Esophagus muscularis mucosa (tissue), 4 donors: Measurements from ENCODE around the gene RPL7A. TPM values are rescaled to one million over a fixed set of nuclear protein-coding genes. Genes with fewer than 3 reads are reported as not detected.

Experiments
- DNase-seq: peaks from one replicate; pipeline ENCODE4 v3.0.0-alpha.2; 2017; ENCODE audit errors: extremely low spot score
- H3K27ac ChIP-seq, 4 donors: fragments of 200-600 bp; sonication (generic); replicated peaks in 1 of 4; 1 replicate in 3 of 4; 2 replicates in 1 of 4; pipeline ENCODE4 v1.5.1; 2016 to 2019; ENCODE audit warnings: mild to moderate bottlenecking in 1 of 4
- H3K27me3 ChIP-seq, 4 donors: fragments of 200-600 bp; sonication (generic); one replicate each; pipeline versions ENCODE4 v1.5.1 to v1.6.0; 2016 to 2019
- H3K36me3 ChIP-seq, 4 donors: fragments of 200-600 bp; sonication (generic); one replicate each; pipeline ENCODE4 v1.5.1; 2016 to 2019
- H3K4me1 ChIP-seq, 4 donors: fragments of 200-600 bp; sonication (generic); one replicate each; pipeline ENCODE4 v1.5.1; 2016 to 2019
- H3K4me3 ChIP-seq, 4 donors: fragments of 200-600 bp; sonication (generic); 1 replicate in 2 of 4; 2 replicates in 2 of 4; pipeline ENCODE4 v1.5.1; 2016 to 2019; ENCODE audit warnings: mild to moderate bottlenecking in 4 of 4, moderate library complexity in 1 of 4
- H3K9me3 ChIP-seq, 4 donors: fragments of 200-600 bp; sonication (generic); 1 replicate in 3 of 4; 2 replicates in 1 of 4; pipeline ENCODE4 v1.5.1; 2016 to 2019
- CTCF ChIP-seq, 3 experiments: fragments of 200-600 bp in 2 of 3; fragments of 450-650 bp in 1 of 3; sonication (generic) in 2 of 3; IDR thresholded peaks; one replicate each; pipeline ENCODE4 v1.5.1; 2017 to 2019; ENCODE audit warnings: antibody characterized with exemption in 3 of 3, mild to moderate bottlenecking in 2 of 3, moderate library complexity in 1 of 3
- EP300 ChIP-seq: sonication (generic); formaldehyde crosslinking; IDR thresholded peaks from one replicate; pipeline ENCODE4 v1.6.1; 2017; ENCODE audit warnings: antibody characterized with exemption
- POLR2A ChIP-seq: fragments of 450-650 bp; IDR thresholded peaks from one replicate; pipeline ENCODE4 v1.6.1; 2017; ENCODE audit warnings: antibody characterized with exemption, moderate library complexity, mild to moderate bottlenecking, low read depth
- POLR2AphosphoS5 ChIP-seq, 2 donors: sonication (generic); formaldehyde crosslinking; IDR thresholded peaks; one replicate each; pipeline ENCODE4 v1.6.1; 2017; ENCODE audit warnings: antibody characterized with exemption in 2 of 2
- WGBS: methylation state at CpG from one replicate; pipeline ENCODE4 v1.1.5; 2018; 5-methylcytosine and 5-hydroxymethylcytosine counted together
- intact Hi-C: fragments of 100-400 bp; cut with DNase I; formaldehyde crosslinking; loops from one replicate; pipeline ENCODE4 v1.15.1; 2023
- total RNA-seq, 4 donors: library from RNA; depleted of rRNA; stranded (reverse); fragments of >200 nt; gene quantifications; one replicate each; pipeline versions ENCODE4 v1.1.0 to v1.2.1, GENCODE V29; 2016

RPL7A gene
- total RNA-seq, 4 donors from 2014 or later, result 1,466 to 2,142 (median 1,771) TPM

- TF ChIP-seq CTCF (IDR thresholded peaks at IDR 0.05), result no peak
- TF ChIP-seq POLR2A, result no peak
- TF ChIP-seq EP300, result no peak
- no peak for TF ChIP-seq POLR2AphosphoS5 (IDR thresholded peaks at IDR 0.05)
- 36% methylated on average over 5 of the region's 8 CpGs for WGBS
- H3K9me3 ChIP-seq, result no peaks in the 10 kb centered on the region
- H3K27me3 ChIP-seq, result peaks cover 0 to 63% (median 9%) of the 10 kb centered on the region in 4 donors
- no peaks in the 10 kb centered on the region for H3K4me1 ChIP-seq
- no peak overlapping the region for H3K27ac ChIP-seq
- no peak for DNase-seq
- no peaks in the 10 kb centered on the region for H3K36me3 ChIP-seq
- H3K4me3 ChIP-seq, result no peak overlapping the region
- intact Hi-C loops, result no loop called here
These were observed 46.8 kb downstream of the RPL7A start for GRCh38 chr9:133394687-133395271.

DNA sequence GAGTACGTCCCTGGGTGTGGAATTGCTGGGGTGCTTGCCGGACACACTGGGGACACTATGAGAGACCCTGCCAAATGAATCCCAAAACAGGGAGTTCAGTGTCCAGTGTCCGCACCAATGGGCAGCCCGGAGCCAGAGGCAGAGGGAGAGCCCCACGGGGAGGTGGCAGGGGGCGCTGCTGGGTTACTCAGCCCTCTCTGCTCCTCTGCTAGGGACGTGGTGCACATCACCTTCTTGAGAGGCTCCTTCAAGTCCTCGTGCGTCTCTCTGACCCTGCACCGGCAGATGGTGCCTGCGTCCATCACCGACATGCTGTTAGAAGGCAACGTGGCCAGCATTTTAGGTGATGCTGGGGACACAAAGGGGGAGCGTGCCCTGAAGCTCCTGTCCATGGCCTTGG, 48.9 kb downstream of the RPL7A start:
- Histone ChIP-seq H3K27ac (no peak overlapping the region), H3K36me3 (peaks cover 0 to 12% (median 6%) of the 10 kb centered on the region in 4 donors), H3K9me3 (no peaks in the 10 kb centered on the region), H3K4me3 (no peak overlapping the region), H3K4me1 (no peaks in the 10 kb centered on the region), H3K27me3 (peaks cover 0 to 49% (median 9%) of the 10 kb centered on the region in 4 donors)
- WGBS, result 59% methylated on average over 5 of the region's 14 CpGs
- no peak for DNase-seq
- intact Hi-C loops, result no loop called here
- TF ChIP-seq POLR2A (no peak), POLR2AphosphoS5 (IDR thresholded peaks at IDR 0.05) (no peak), CTCF (IDR thresholded peaks at IDR 0.05) (no peak), EP300 (no peak)

DNA sequence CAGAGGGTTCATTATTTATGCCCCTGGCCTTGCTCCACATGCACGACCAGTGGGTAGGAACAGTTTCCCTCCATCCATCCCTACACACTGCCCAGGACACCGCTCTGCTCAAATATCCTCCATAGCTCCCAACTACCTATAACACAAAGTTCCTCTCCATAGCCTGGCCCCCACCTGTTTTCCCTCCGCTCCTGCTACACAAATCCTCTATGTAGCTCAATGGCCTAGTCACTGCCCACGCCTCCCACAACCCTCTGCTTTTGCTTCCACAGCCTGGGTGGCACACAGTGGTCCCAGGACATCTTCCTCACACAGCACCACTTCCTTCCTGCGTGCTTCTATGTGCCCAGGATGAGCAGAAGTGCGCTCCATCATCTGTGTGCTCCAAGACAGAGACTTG, 49.4 kb downstream of the RPL7A start:
- Histone ChIP-seq H3K27ac (no peak overlapping the region), H3K4me1 (no peaks in the 10 kb centered on the region), H3K9me3 (no peaks in the 10 kb centered on the region), H3K36me3 (peaks cover 0 to 16% (median 8%) of the 10 kb centered on the region in 4 donors), H3K27me3 (peaks cover 0 to 45% (median 9%) of the 10 kb centered on the region in 4 donors), H3K4me3 (no peak overlapping the region)
- intact Hi-C loops, result no loop called here
- no peak for TF ChIP-seq POLR2A
- TF ChIP-seq EP300, result no peak
- no peak for TF ChIP-seq CTCF (IDR thresholded peaks at IDR 0.05)
- TF ChIP-seq POLR2AphosphoS5 (IDR thresholded peaks at IDR 0.05), result no peak
- DNase-seq, result no peak
- 84% methylated on average over 6 of the region's 6 CpGs for WGBS

GRCh38 chr9:133397895-133398294, 49.9 kb downstream of the RPL7A start:
- H3K9me3 ChIP-seq, result no peaks in the 10 kb centered on the region
- WGBS, result 80% methylated on average over 1 of the region's 9 CpGs
- no peak overlapping the region for H3K27ac ChIP-seq
- TF ChIP-seq POLR2A, result no peak
- TF ChIP-seq POLR2AphosphoS5 (IDR thresholded peaks at IDR 0.05), result no peak
- no peak for TF ChIP-seq CTCF (IDR thresholded peaks at IDR 0.05)
- no peak for TF ChIP-seq EP300
- H3K4me3 ChIP-seq, result no peak overlapping the region
- DNase-seq, result no peak
- peaks cover 0 to 42% (median 9%) of the 10 kb centered on the region in 4 donors for H3K27me3 ChIP-seq
- H3K4me1 ChIP-seq, result no peaks in the 10 kb centered on the region
- intact Hi-C loops, result no loop called here
- H3K36me3 ChIP-seq, result peaks cover 0 to 21% (median 10%) of the 10 kb centered on the region in 4 donors

GRCh38 chr9:133400292-133400691, 52.3 kb downstream of the RPL7A start:
- Histone ChIP-seq H3K4me1 (no peaks in the 10 kb centered on the region), H3K27ac (no peak overlapping the region), H3K36me3 (peaks cover 0 to 41% (median 25%) of the 10 kb centered on the region in 4 donors), H3K4me3 (no peak overlapping the region), H3K9me3 (no peaks in the 10 kb centered on the region), H3K27me3 (peaks cover 0 to 18% (median 0%) of the 10 kb centered on the region in 4 donors)
- WGBS, result 94% methylated on average over 7 of the region's 12 CpGs
- intact Hi-C loops, result no loop called here
- TF ChIP-seq EP300 (no peak), CTCF (IDR thresholded peaks at IDR 0.05) (no peak), POLR2AphosphoS5 (IDR thresholded peaks at IDR 0.05) (no peak), POLR2A (no peak)
- no peak for DNase-seq
